ENCODE measurements around the gene SMYD1. TPM values are rescaled to one million over a fixed set of nuclear protein-coding genes. Genes with fewer than 3 reads are reported as not detected.

SMYD1 gene
- total and polyA plus RNA-seq, 10 of the 15 experiments (the other 5 are each of a cell fraction or from before 2014, with no cell fraction given) = 0.09 TPM; not detected in 9

- TF ChIP-seq ZNF687 (IDR thresholded peaks at IDR 0.05) (no peak), BHLHE40 (IDR thresholded peaks at IDR 0.05; ENCODE audit: borderline replicate concordance in 1 of 2, low read depth in 2 of 2, low read length in 1 of 2) (no peak), RB1 (IDR thresholded peaks at IDR 0.05; ENCODE audit: borderline replicate concordance) (no peak), NFYB (IDR thresholded peaks at IDR 0.05; ENCODE audit: insufficient read depth, low read depth, low read length) (no peak), NFIC (IDR thresholded peaks at IDR 0.05; ENCODE audit: low read depth, low read length) (no peak), DPF2 (IDR thresholded peaks at IDR 0.05) (no peak), RBBP5 (conservative IDR thresholded peaks at IDR 0.05) (no peak), ZSCAN29 (IDR thresholded peaks at IDR 0.05) (no peak)
Measured at GRCh38 chr2:88081924-88082608, 14.4 kb downstream of the SMYD1 start (continued).

GRCh38 chr2:88082781-88083180, 15.2 kb downstream of the SMYD1 start:
- in situ Hi-C loops (cut with MboI) = no loop called here
- Histone ChIP-seq H3K9ac (ENCODE audit: control insufficient read depth, insufficient read depth, low read length) (no peak overlapping the region), H3K4me1 (ENCODE audit: control insufficient read depth, insufficient read depth, low read length) (no peaks in the 10 kb centered on the region), H3K27me3 (replicated peaks in 1 of 2; ENCODE audit: control insufficient read depth in 2 of 2, insufficient read depth in 2 of 2, low read length in 1 of 2) (peaks cover 0 to 2% of the 10 kb centered on the region in 2 experiments; a peak in 1 of 4 replicates), H3K4me2 (ENCODE audit: control insufficient read depth, insufficient read depth) (no peak overlapping the region), H3K36me3 (ENCODE audit: control insufficient read depth in 2 of 2, insufficient read depth in 2 of 2, low read length in 1 of 2) (no peaks in the 10 kb centered on the region), H3K9me3 (replicated peaks; ENCODE audit: control insufficient read depth, insufficient read depth, low read length) (no peaks in the 10 kb centered on the region), H3K4me3 (no peak overlapping the region), H3K27ac (ENCODE audit: control insufficient read depth, insufficient read depth) (no peak overlapping the region), H3K79me2 (ENCODE audit: control insufficient read depth, insufficient read depth, low read length) (no peaks in the 10 kb centered on the region), H4K20me1 (ENCODE audit: control insufficient read depth, insufficient read depth) (no peaks in the 10 kb centered on the region), H2AFZ (ENCODE audit: control insufficient read depth, low read depth, low read length) (no peak overlapping the region)
- intact Hi-C loops (cut with micrococcal nuclease; ENCODE audit: unreplicated experiment) = loop anchor here (5.0 kb wide), 1 partner anchor 65 kb away; no protein-coding TSS in a partner anchor
- SMC1A ChIA-PET (ENCODE audit: uncharacterized antibody, unreplicated experiment) = no interaction called here
- no TSS peak for BruUV-seq (replicated peaks)
- no peak for DNase-seq (ENCODE audit: low read depth, low spot score)
- POLR2A ChIA-PET = no interaction called here
- no peak for ATAC-seq
- no peak for FAIRE-seq
- RAD21 ChIA-PET (ENCODE audit: unreplicated experiment) = no interaction called here
- CTCF ChIA-PET = interaction anchor here (0.9 kb wide), 1 partner anchor 23 kb away, joined by 3 read pairs; no protein-coding TSS in a partner anchor
- 0% methylated on average over 1 of the region's 1 CpG for WGBS (ENCODE audit: insufficient coverage, insufficient replicate concordance, low lambda C conversion rate, missing lambda C conversion rate)
- TF ChIP-seq SRF (IDR thresholded peaks at IDR 0.05; ENCODE audit: low read depth in 2 of 2, low read length in 2 of 2) (no peak), CTCF (IDR thresholded peaks at IDR 0.05 in 2 of 3, conservative IDR thresholded peaks at IDR 0.05 in 1 of 3; ENCODE audit: control insufficient read depth in 2 of 3, extremely low read depth in 1 of 3, insufficient read depth in 1 of 3, low read depth in 3 of 3, low read length in 3 of 3) (no peak), NFYB (IDR thresholded peaks at IDR 0.05; ENCODE audit: insufficient read depth, low read depth, low read length) (no peak), CHD1 (IDR thresholded peaks at IDR 0.05; ENCODE audit: low read depth, low read length) (no peak), E2F4 (IDR thresholded peaks at IDR 0.05; ENCODE audit: low read depth, low read length) (no peak)

All from GM12878 (cell line).